Activated T-helper 2 cell treated with anti-CD3 and anti-CD28 coated beads, Interferon-gamma antibody, Interleukin-2, Interleukin-4, amounts not matched to agents 10 μg/mL and 5 μg/mL and 100 μg/mL, durations not matched to agents 14 hours and 24 hours and 36 hours (primary cell): ENCODE data around the gene BIN1. TPM values are rescaled to one million over a fixed set of nuclear protein-coding genes. Genes with fewer than 3 reads are reported as not detected.
A peak's percentile ranks its signal among the peaks of the same experiment; 100 is the strongest.

Experiments
- DNase-seq: peaks from one replicate; pipeline ENCODE4 v3.0.0; 2021; ENCODE audit warnings: low spot score
- H3K27ac Mint-ChIP-seq: one replicate; pipeline ENCODE4 v1.8.0; 2021; ENCODE audit warnings: mixed read lengths
- H3K27me3 Mint-ChIP-seq: one replicate; pipeline ENCODE4 v1.8.0; 2021; ENCODE audit warnings: low read depth, mixed read lengths
- H3K36me3 Mint-ChIP-seq: one replicate; pipeline ENCODE4 v1.8.0; 2021; ENCODE audit warnings: low read depth, mixed read lengths
- H3K4me1 Mint-ChIP-seq: one replicate; pipeline ENCODE4 v1.8.0; 2021; ENCODE audit warnings: low read depth, mixed read lengths
- H3K4me3 Mint-ChIP-seq: one replicate; pipeline ENCODE4 v1.8.0; 2021; ENCODE audit warnings: low read depth, mild to moderate bottlenecking, moderate library complexity, mixed read lengths
- H3K9me3 Mint-ChIP-seq: one replicate; pipeline ENCODE4 v1.8.0; 2021; ENCODE audit warnings: mixed read lengths
- intact Hi-C: fragments of 100-400 bp; cut with micrococcal nuclease; formaldehyde crosslinking; loops from one replicate; pipeline ENCODE4 v1.15.1; 2023
- total RNA-seq: library from RNA; stranded (reverse); gene quantifications from 2 replicates; pipeline ENCODE4 v1.2.3, GENCODE V29; 2022

Gene BIN1
- total RNA-seq, 1 donor from 2014 or later = 51.7 TPM

GRCh38 chr2:127105656-127106456 is 1.1 kb downstream of the BIN1 start:
- no peaks in the 10 kb centered on the region for H3K36me3 Mint-ChIP-seq
- H3K27ac Mint-ChIP-seq = no peak overlapping the region
- DNase-seq = no peak
- H3K9me3 Mint-ChIP-seq = no peaks in the 10 kb centered on the region
- peaks cover 4% of the 10 kb centered on the region for H3K4me1 Mint-ChIP-seq
- peaks cover 34% of the 10 kb centered on the region for H3K27me3 Mint-ChIP-seq
- H3K4me3 Mint-ChIP-seq = peak overlapping the region; percentile 68
- intact Hi-C loops = loop anchor here (5.0 kb wide), 1 partner anchor 39 kb away; no protein-coding TSS in a partner anchor

DNA sequence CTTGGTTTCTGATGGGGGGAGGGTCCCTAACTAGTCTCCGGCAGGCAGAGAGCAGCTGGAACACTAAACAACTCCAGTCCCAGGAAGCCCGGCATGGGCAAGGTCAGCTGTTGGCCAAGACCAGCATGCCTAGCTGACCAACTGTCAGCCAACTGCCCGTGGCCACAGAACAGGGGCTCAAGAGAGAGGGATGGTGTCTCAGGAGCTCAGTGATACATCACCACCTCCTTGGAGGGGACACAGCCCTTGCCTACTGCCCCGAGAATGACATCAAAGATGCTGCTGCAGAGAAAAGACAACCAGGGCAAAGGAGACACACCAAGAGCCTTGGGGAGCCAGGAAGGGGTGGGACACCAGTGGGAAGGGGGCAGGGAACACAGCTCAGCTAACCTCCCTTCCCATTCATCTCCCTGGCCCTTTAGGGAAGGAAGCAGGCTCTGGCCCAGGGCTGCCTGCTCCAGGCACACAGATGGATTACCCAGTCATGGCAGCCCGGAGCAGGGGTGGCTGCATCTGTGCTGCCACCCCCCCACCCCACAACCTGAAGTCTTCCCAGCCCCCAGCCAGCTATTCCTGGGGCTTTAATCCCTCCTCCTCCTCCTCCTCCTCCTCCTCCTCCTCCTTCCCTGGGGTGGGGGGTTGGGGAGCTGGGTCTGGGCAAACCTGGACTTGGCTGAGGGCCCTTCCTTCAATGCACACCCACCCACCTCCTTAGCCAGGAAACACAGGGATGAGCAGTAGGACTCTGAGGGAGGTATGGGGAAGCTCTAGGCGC is 1.9 kb downstream of the BIN1 start:
- DNase-seq = no peak
- intact Hi-C loops = loop anchor here (5.0 kb wide), 1 partner anchor 38 kb away; no protein-coding TSS in a partner anchor
- H3K9me3 Mint-ChIP-seq = no peaks in the 10 kb centered on the region
- no peaks in the 10 kb centered on the region for H3K36me3 Mint-ChIP-seq
- H3K27ac Mint-ChIP-seq = no peak overlapping the region
- peak overlapping the region; percentile 10 for H3K4me3 Mint-ChIP-seq
- H3K27me3 Mint-ChIP-seq = peaks cover 31% of the 10 kb centered on the region
- H3K4me1 Mint-ChIP-seq = peaks cover 4% of the 10 kb centered on the region

- H3K36me3 Mint-ChIP-seq = no peaks in the 10 kb centered on the region
- peaks cover 4% of the 10 kb centered on the region for H3K4me1 Mint-ChIP-seq
- H3K27ac Mint-ChIP-seq = no peak overlapping the region
- DNase-seq = no peak
- intact Hi-C loops = no loop called here
- peaks cover 27% of the 10 kb centered on the region for H3K27me3 Mint-ChIP-seq
- H3K4me3 Mint-ChIP-seq = no peak overlapping the region
- H3K9me3 Mint-ChIP-seq = no peaks in the 10 kb centered on the region
These were observed 2.7 kb downstream of the BIN1 start for GRCh38 chr2:127104166-127104660.

GRCh38 chr2:127103243-127104165 is 3.5 kb downstream of the BIN1 start:
- DNase-seq = no peak
- intact Hi-C loops = no loop called here
- Mint-ChIP-seq H3K9me3 (no peaks in the 10 kb centered on the region), H3K4me1 (peaks cover 4% of the 10 kb centered on the region), H3K4me3 (no peak overlapping the region), H3K27ac (no peak overlapping the region), H3K27me3 (peaks cover 26% of the 10 kb centered on the region), H3K36me3 (no peaks in the 10 kb centered on the region)

DNA sequence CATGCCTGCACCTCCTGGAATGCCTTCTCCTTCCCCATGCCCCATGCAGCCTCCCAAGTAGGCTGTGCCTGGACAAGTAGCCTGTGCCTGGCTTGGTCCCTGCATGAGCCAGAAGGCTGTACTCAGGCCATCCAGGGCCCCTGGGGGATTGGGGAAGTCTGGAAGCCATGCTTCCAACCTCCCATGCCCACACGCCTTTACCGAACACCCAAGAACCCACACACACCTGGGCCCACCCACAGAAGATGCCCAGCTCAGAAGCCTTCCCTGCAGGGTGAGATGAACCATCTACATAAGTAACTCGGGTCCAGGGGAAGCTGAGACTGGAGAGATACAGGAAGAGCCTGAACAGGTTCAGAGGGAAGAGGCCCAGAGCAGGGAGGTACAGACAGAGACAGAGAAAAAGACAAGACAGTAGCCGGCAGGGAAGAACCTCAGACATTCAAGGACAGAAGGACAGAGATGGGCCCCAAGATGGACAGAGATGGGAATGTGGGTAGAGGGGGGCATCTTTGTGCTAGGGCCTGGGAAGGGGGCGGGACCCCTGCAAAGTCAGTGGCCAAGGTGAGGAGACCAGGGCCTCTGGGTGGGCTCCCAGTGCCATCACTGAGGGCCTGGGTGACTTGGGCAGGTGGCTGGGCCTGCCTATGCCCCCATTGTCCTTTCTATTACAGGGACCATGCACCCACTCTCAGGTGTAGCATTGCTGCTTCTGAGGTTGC is 4.3 kb downstream of the BIN1 start:
- Mint-ChIP-seq H3K27me3 (peaks cover 20% of the 10 kb centered on the region), H3K9me3 (no peaks in the 10 kb centered on the region), H3K27ac (no peak overlapping the region), H3K36me3 (no peaks in the 10 kb centered on the region), H3K4me1 (peaks cover 2% of the 10 kb centered on the region), H3K4me3 (no peak overlapping the region)
- DNase-seq = no peak
- intact Hi-C loops = no loop called here

DNA sequence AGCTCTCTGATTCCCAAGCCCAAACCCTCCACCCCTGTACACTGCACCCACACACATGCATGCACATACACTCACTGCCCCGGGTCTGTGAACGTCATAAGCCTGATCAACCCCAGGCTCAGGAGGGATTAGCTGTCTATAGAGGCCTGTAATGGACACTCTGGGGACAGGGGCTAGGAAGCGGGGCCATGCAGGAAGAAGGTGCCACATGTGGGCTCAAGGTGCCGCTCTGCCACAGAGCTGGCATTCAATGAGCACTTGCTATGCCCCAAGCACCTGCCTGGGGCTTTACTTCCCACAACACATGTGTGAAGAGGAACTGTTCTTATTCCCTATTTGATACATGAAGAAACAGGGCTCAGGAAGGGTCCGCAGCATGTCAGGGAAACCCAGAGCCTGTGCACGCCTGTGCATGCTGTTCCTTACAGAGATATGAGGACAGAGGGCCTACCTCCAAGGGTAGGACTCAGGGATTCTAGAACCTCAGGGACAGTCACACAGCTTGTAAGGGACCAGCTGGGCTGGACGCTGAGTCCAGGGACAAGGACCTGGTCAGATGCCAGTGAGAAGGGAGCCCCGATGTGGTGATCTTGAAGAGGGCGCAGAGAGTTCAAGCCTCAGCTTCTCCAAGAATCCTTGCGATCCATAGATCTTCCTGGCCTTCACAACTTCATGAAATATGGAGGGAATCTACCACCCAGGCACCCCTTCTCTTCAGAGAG is 5.0 kb downstream of the BIN1 start:
- H3K9me3 Mint-ChIP-seq = no peaks in the 10 kb centered on the region
- H3K4me1 Mint-ChIP-seq = no peaks in the 10 kb centered on the region
- no peak for DNase-seq
- intact Hi-C loops = no loop called here
- peaks cover 17% of the 10 kb centered on the region for H3K27me3 Mint-ChIP-seq
- H3K36me3 Mint-ChIP-seq = no peaks in the 10 kb centered on the region
- no peak overlapping the region for H3K27ac Mint-ChIP-seq
- no peak overlapping the region for H3K4me3 Mint-ChIP-seq

GRCh38 chr2:127101048-127101611 is 5.8 kb downstream of the BIN1 start:
- intact Hi-C loops = no loop called here
- Mint-ChIP-seq H3K4me3 (no peak overlapping the region), H3K9me3 (no peaks in the 10 kb centered on the region), H3K27me3 (peaks cover 18% of the 10 kb centered on the region), H3K4me1 (no peaks in the 10 kb centered on the region), H3K27ac (no peak overlapping the region), H3K36me3 (no peaks in the 10 kb centered on the region)
- no peak for DNase-seq

GRCh38 chr2:127100251-127101047 is 6.5 kb downstream of the BIN1 start:
- no peak for DNase-seq
- no peaks in the 10 kb centered on the region for H3K4me1 Mint-ChIP-seq
- no peaks in the 10 kb centered on the region for H3K36me3 Mint-ChIP-seq
- H3K27me3 Mint-ChIP-seq = peaks cover 19% of the 10 kb centered on the region
- H3K27ac Mint-ChIP-seq = no peak overlapping the region
- no peaks in the 10 kb centered on the region for H3K9me3 Mint-ChIP-seq
- intact Hi-C loops = no loop called here
- no peak overlapping the region for H3K4me3 Mint-ChIP-seq

DNA sequence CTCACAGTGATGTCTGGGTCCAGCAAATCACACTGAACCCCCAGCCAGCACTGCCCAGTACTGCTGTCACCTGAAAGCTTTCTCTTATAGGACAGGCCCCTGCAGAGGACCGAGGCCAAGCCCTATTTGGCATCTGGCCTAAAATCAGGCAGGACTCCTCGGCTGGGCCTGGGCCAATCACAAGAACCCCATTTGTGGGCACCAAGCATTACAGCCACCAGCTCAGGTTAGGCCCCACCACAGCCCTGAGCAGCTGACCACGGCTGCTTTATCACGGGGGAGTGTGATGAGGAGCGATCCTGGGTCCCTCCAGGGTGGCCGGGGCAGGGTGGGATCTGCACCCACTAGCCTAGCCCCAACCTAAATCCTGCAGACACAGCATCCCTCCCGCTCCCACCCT is 8.2 kb downstream of the BIN1 start:
- Mint-ChIP-seq H3K27me3 (peaks cover 7% of the 10 kb centered on the region), H3K36me3 (no peaks in the 10 kb centered on the region), H3K27ac (no peak overlapping the region), H3K4me3 (no peak overlapping the region), H3K9me3 (no peaks in the 10 kb centered on the region), H3K4me1 (no peaks in the 10 kb centered on the region)
- intact Hi-C loops = no loop called here
- no peak for DNase-seq

GRCh38 chr2:127097841-127098651 is 8.9 kb downstream of the BIN1 start:
- H3K4me3 Mint-ChIP-seq = no peak overlapping the region
- no peak for DNase-seq

More at GRCh38 chr2:127097841-127098651, 8.9 kb downstream of the BIN1 start:
- no peaks in the 10 kb centered on the region for H3K9me3 Mint-ChIP-seq
- H3K4me1 Mint-ChIP-seq = no peaks in the 10 kb centered on the region
- H3K36me3 Mint-ChIP-seq = no peaks in the 10 kb centered on the region
- peaks cover 7% of the 10 kb centered on the region for H3K27me3 Mint-ChIP-seq
- intact Hi-C loops = no loop called here
- H3K27ac Mint-ChIP-seq = no peak overlapping the region
